ENCODE data around the gene KRT71. TPM values are rescaled to one million over a fixed set of nuclear protein-coding genes. Genes with fewer than 3 reads are reported as not detected.

Gene KRT71
- total and polyA plus RNA-seq, 2 of the 8 experiments (the other 6 are each of a cell fraction or from before 2014, with no cell fraction given) = not detected

DNA sequence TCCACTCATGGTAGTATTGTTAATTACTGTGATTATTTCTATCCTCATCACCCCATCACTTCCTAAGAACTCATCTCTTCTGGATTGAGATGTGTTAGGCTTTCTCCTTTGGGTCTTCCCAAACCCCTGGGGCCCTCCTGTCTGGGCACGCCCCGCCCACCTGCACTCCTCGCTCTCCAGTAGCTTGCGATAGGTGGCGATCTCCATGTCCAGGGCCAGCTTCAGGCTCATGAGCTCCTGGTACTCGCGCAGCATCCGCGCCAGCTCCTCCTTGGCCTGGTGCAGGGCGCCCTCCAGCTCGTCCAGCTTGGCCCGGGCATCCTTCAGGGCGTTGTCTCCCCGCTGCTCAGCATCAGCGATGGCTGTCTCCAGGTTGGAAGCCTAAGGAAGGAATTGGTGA is 6.8 kb downstream of the KRT71 start:
- Histone ChIP-seq H4K8ac (ENCODE audit: extremely low read depth, insufficient read depth, low read length) (no peak overlapping the region), H4K91ac (replicated peaks; ENCODE audit: insufficient read length, low read length) (no peak overlapping the region), H2BK15ac (ENCODE audit: low read length) (no peak overlapping the region), H3K79me1 (ENCODE audit: low read depth, low read length) (no peaks in the 10 kb centered on the region), H2AK5ac (ENCODE audit: low read depth, low read length) (no peak overlapping the region), H2BK120ac (replicated peaks; ENCODE audit: low read depth, low read length) (no peak overlapping the region), H3K23me2 (ENCODE audit: low read depth, low read length) (no peaks in the 10 kb centered on the region), H3K4me3 (ENCODE audit: extremely low read depth in 1 of 4, insufficient read depth in 2 of 4, low read depth in 3 of 4, low read length in 4 of 4) (no peak overlapping the region), H3K27me3 (replicated peaks in 1 of 4; ENCODE audit: control insufficient read depth in 3 of 4, extremely low read depth in 1 of 4, insufficient read depth in 3 of 4, low read length in 3 of 4) (no peaks in the 10 kb centered on the region), H2BK20ac (ENCODE audit: low read length) (no peak overlapping the region), H2AFZ (ENCODE audit: low read length) (no peak overlapping the region), H4K5ac (ENCODE audit: insufficient read length, low read depth, low read length) (no peak overlapping the region), H3K4ac (replicated peaks; ENCODE audit: insufficient read length, low read depth, low read length) (no peak overlapping the region), H3K9ac (replicated peaks in 1 of 4; ENCODE audit: extremely low read depth in 1 of 4, low read depth in 3 of 4, low read length in 3 of 4) (no peak overlapping the region), H4K20me1 (replicated peaks in 1 of 2; ENCODE audit: control insufficient read depth in 1 of 2, insufficient read depth in 2 of 2, low read length in 2 of 2) (no peaks in the 10 kb centered on the region), H3K27ac (ENCODE audit: low read depth, low read length) (no peak overlapping the region), H3K18ac (ENCODE audit: extremely low read depth, low read length) (no peak overlapping the region), H3K36me3 (ENCODE audit: control insufficient read depth in 2 of 4, insufficient read depth in 4 of 4, low read length in 3 of 4) (no peaks in the 10 kb centered on the region), H2BK12ac (ENCODE audit: low read depth, low read length) (no peak overlapping the region), H3K4me1 (replicated peaks in 1 of 4; ENCODE audit: control insufficient read depth in 3 of 4, insufficient read depth in 4 of 4, low read length in 3 of 4) (no peaks in the 10 kb centered on the region; a peak in 2 of 7 replicates), H3K4me2 (ENCODE audit: insufficient read depth in 1 of 2, low read depth in 2 of 2, low read length in 2 of 2) (no peak overlapping the region), H3K56ac (replicated peaks; ENCODE audit: insufficient read length, low read depth, low read length) (no peak overlapping the region), H2BK5ac (ENCODE audit: low read depth, low read length) (no peak overlapping the region), H3K9me3 (ENCODE audit: insufficient read depth in 2 of 2, low read depth in 1 of 2, low read length in 1 of 2) (no peaks in the 10 kb centered on the region), H3K14ac (ENCODE audit: insufficient read length) (no peak overlapping the region), H3K23ac (ENCODE audit: insufficient read length) (no peak overlapping the region), H3K79me2 (ENCODE audit: control insufficient read depth in 1 of 2, insufficient read depth in 2 of 2, low read length in 2 of 2) (no peaks in the 10 kb centered on the region)
- ChIA-PET CTCF (ENCODE audit: partially characterized antibody) (interaction anchor here (0.7 to 4.8 kb wide), 27 partner anchors 7 to 390 kb away, joined by 3 to 47 read pairs (median 5); partner anchors contain the start of genes KRT5 and KRT71), POLR2A (ENCODE audit: partially characterized antibody) (no interaction called here)
- peak in 1 of 2 experiments; percentile 50 for DNase-seq (ENCODE audit: low read depth in 1 of 2, low spot score in 2 of 2)
- no peak for FAIRE-seq
- no peak for TF ChIP-seq SIX5 (IDR thresholded peaks at IDR 0.05; ENCODE audit: low read depth, low read length)
- TF ChIP-seq, protein P1, sequence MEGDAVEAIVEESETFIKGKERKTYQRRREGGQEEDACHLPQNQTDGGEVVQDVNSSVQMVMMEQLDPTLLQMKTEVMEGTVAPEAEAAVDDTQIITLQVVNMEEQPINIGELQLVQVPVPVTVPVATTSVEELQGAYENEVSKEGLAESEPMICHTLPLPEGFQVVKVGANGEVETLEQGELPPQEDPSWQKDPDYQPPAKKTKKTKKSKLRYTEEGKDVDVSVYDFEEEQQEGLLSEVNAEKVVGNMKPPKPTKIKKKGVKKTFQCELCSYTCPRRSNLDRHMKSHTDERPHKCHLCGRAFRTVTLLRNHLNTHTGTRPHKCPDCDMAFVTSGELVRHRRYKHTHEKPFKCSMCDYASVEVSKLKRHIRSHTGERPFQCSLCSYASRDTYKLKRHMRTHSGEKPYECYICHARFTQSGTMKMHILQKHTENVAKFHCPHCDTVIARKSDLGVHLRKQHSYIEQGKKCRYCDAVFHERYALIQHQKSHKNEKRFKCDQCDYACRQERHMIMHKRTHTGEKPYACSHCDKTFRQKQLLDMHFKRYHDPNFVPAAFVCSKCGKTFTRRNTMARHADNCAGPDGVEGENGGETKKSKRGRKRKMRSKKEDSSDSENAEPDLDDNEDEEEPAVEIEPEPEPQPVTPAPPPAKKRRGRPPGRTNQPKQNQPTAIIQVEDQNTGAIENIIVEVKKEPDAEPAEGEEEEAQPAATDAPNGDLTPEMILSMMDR (IDR thresholded peaks at IDR 0.05; ENCODE audit: control extremely low read depth in 1 of 3, insufficient read depth in 1 of 3, low read depth in 1 of 3, low read length in 3 of 3) = peak; percentile 5 to 17 (median 9); a peak in 2 of 4 replicates
- WGBS, 2 experiments (ENCODE audit: extremely low coverage in 1 of 2, insufficient coverage in 1 of 2, insufficient read length in 1 of 2, insufficient replicate concordance in 2 of 2, low coverage in 1 of 2, low lambda C conversion rate in 2 of 2, missing lambda C conversion rate in 1 of 2) = 88% methylated on average over 15 of the region's 15 CpGs; no CpG with 5 or more reads in 1 of the 2 experiments

Measured in H1 (cell line).